WTC11 (cell line): ENCODE data around the gene AKR1C3.

Source experiments
- CBFB ChIP-seq: sonication (generic); formaldehyde crosslinking; IDR thresholded peaks from 2 replicates; pipeline ENCODE4 v1.8.1; 2022; ENCODE audit warnings: mild to moderate bottlenecking, low read depth, missing genetic modification reagents
- CTCF ChIP-seq: fragments of 200-600 bp; IDR thresholded peaks from 2 replicates; pipeline ENCODE4 v1.8.0; 2022; ENCODE audit warnings: antibody characterized with exemption
- GABPB1 ChIP-seq: sonication (generic); formaldehyde crosslinking; IDR thresholded peaks from 2 replicates; pipeline ENCODE4 v1.8.1; 2023; ENCODE audit warnings: mild to moderate bottlenecking, missing genetic modification reagents
- NR2C2 ChIP-seq: sonication (generic); formaldehyde crosslinking; IDR thresholded peaks from 2 replicates; pipeline ENCODE4 v1.8.0; 2022; ENCODE audit warnings: mild to moderate bottlenecking, missing genetic modification reagents
- TEAD1 ChIP-seq: sonication (generic); formaldehyde crosslinking; IDR thresholded peaks from 2 replicates; pipeline ENCODE4 v1.8.0; 2022; ENCODE audit warnings: mild to moderate bottlenecking, missing genetic modification reagents
- TF ChIP-seq, protein P1 (sequence below): sonication (generic); formaldehyde crosslinking; IDR thresholded peaks from 2 replicates; pipeline ENCODE4 v1.8.0; 2022; ENCODE audit warnings: missing genetic modification reagents

DNA sequence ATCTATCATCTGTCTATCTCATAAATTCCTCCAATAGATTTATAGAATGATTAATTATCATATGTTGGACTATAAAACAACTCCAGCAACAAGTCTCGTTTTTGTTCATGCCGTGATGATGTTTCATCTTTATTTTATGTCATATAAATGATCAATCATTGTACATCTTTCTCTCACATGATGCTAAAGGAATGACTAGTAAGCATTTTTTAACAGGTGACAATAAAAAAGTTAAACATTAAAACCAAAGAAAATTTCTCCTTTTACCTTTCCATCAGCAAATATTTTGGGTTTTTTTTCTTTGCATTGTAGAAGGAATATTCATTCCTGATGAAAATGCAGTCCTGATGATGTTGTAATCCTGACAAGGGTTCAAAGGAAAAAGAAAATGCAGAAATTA, 41.4 kb downstream of the AKR1C3 start:
- TF ChIP-seq CTCF: no peak
- no peak for TF ChIP-seq GABPB1
- TF ChIP-seq, protein P1, sequence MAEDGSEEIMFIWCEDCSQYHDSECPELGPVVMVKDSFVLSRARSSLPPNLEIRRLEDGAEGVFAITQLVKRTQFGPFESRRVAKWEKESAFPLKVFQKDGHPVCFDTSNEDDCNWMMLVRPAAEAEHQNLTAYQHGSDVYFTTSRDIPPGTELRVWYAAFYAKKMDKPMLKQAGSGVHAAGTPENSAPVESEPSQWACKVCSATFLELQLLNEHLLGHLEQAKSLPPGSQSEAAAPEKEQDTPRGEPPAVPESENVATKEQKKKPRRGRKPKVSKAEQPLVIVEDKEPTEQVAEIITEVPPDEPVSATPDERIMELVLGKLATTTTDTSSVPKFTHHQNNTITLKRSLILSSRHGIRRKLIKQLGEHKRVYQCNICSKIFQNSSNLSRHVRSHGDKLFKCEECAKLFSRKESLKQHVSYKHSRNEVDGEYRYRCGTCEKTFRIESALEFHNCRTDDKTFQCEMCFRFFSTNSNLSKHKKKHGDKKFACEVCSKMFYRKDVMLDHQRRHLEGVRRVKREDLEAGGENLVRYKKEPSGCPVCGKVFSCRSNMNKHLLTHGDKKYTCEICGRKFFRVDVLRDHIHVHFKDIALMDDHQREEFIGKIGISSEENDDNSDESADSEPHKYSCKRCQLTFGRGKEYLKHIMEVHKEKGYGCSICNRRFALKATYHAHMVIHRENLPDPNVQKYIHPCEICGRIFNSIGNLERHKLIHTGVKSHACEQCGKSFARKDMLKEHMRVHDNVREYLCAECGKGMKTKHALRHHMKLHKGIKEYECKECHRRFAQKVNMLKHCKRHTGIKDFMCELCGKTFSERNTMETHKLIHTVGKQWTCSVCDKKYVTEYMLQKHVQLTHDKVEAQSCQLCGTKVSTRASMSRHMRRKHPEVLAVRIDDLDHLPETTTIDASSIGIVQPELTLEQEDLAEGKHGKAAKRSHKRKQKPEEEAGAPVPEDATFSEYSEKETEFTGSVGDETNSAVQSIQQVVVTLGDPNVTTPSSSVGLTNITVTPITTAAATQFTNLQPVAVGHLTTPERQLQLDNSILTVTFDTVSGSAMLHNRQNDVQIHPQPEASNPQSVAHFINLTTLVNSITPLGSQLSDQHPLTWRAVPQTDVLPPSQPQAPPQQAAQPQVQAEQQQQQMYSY: no peak
- TF ChIP-seq NR2C2 (CRISPR knock-in tag): no peak
- no peak for TF ChIP-seq CBFB
- TF ChIP-seq TEAD1 (CRISPR knock-in tag): no peak
